ENCODE measurements around the gene EXOC3L4.

- TF ChIP-seq, protein P1, sequence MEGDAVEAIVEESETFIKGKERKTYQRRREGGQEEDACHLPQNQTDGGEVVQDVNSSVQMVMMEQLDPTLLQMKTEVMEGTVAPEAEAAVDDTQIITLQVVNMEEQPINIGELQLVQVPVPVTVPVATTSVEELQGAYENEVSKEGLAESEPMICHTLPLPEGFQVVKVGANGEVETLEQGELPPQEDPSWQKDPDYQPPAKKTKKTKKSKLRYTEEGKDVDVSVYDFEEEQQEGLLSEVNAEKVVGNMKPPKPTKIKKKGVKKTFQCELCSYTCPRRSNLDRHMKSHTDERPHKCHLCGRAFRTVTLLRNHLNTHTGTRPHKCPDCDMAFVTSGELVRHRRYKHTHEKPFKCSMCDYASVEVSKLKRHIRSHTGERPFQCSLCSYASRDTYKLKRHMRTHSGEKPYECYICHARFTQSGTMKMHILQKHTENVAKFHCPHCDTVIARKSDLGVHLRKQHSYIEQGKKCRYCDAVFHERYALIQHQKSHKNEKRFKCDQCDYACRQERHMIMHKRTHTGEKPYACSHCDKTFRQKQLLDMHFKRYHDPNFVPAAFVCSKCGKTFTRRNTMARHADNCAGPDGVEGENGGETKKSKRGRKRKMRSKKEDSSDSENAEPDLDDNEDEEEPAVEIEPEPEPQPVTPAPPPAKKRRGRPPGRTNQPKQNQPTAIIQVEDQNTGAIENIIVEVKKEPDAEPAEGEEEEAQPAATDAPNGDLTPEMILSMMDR (IDR thresholded peaks at IDR 0.05): no peak
- TF ChIP-seq EZH2 (IDR thresholded peaks at IDR 0.05) (no peak), EZH2phosphoT487 (IDR thresholded peaks at IDR 0.05) (no peak)
Measured at GRCh38 chr14:103070971-103071542, 23.5 kb upstream of the EXOC3L4 start.
